Liver (tissue), 3 donors: Measurements from ENCODE around the gene ZFAND2A.
A peak's percentile ranks its signal among the peaks of the same experiment; 100 is the strongest.

ENCODE experiments used
- ATF3 ChIP-seq: IDR thresholded peaks from 2 replicates; pipeline ENCODE4 v1.6.1; 2016; ENCODE audit warnings: antibody characterized with exemption
- CTCF ChIP-seq: fragments of 150-350 bp; IDR thresholded peaks from 2 replicates; pipeline ENCODE4 v1.5.1; 2017; ENCODE audit warnings: improper control_type of control experiment, low read depth, low read length; ENCODE audit not compliant: missing input control
- GABPA ChIP-seq, 2 donors: IDR thresholded peaks in 1 of 2; conservative IDR thresholded peaks in 1 of 2; 2 replicates each; pipeline ENCODE4 v1.6.1; 2016; ENCODE audit warnings: antibody characterized with exemption in 2 of 2, mild to moderate bottlenecking in 1 of 2, moderate library complexity in 1 of 2
- HNF4G ChIP-seq: IDR thresholded peaks from 2 replicates; pipeline ENCODE4 v1.6.1; 2016; ENCODE audit warnings: antibody characterized with exemption
- JUND ChIP-seq, 2 donors: IDR thresholded peaks; 2 replicates each; pipeline ENCODE4 v1.6.1; 2016; ENCODE audit warnings: antibody characterized with exemption in 2 of 2
- MAX ChIP-seq: IDR thresholded peaks from 2 replicates; pipeline ENCODE4 v1.6.1; 2016; ENCODE audit warnings: antibody characterized with exemption
- RAD21 ChIP-seq, 2 donors: IDR thresholded peaks; 2 replicates each; pipeline ENCODE4 v1.6.1; 2016; ENCODE audit warnings: antibody characterized with exemption in 2 of 2, mild to moderate bottlenecking in 2 of 2
- REST ChIP-seq: IDR thresholded peaks from 2 replicates; pipeline ENCODE4 v1.6.1; 2016; ENCODE audit warnings: antibody characterized with exemption, mild to moderate bottlenecking
- RXRA ChIP-seq, 2 donors: IDR thresholded peaks; 2 replicates each; pipeline ENCODE4 v1.6.1; 2017 to 2018; ENCODE audit warnings: antibody characterized with exemption in 2 of 2, mild to moderate bottlenecking in 1 of 2
- SP1 ChIP-seq: IDR thresholded peaks from 2 replicates; pipeline ENCODE4 v1.6.1; 2018; ENCODE audit warnings: antibody characterized with exemption, mild to moderate bottlenecking
- TAF1 ChIP-seq: conservative IDR thresholded peaks from 2 replicates; pipeline ENCODE4 v1.6.1; 2016; ENCODE audit warnings: antibody characterized with exemption, mild to moderate bottlenecking
- YY1 ChIP-seq: IDR thresholded peaks from 2 replicates; pipeline ENCODE4 v1.6.1; 2016; ENCODE audit warnings: antibody characterized with exemption, mild to moderate bottlenecking
- ZBTB33 ChIP-seq: IDR thresholded peaks from 2 replicates; pipeline ENCODE4 v1.6.1; 2016; ENCODE audit warnings: antibody characterized with exemption
- donor health status: healthy.
- donor health status: healthy.

- TF ChIP-seq GABPA (IDR thresholded peaks at IDR 0.05 in 1 of 2, conservative IDR thresholded peaks at IDR 0.05 in 1 of 2), result no peak
- no peak for TF ChIP-seq REST
- no peak for TF ChIP-seq RXRA (IDR thresholded peaks at IDR 0.05)
- no peak for TF ChIP-seq SP1
- peak; percentile 42 for TF ChIP-seq CTCF
- no peak for TF ChIP-seq TAF1
- TF ChIP-seq RAD21 (IDR thresholded peaks at IDR 0.05), result peak; percentile 77 to 85
- no peak for TF ChIP-seq YY1
- TF ChIP-seq ATF3, result no peak
- TF ChIP-seq MAX, result no peak
- no peak for TF ChIP-seq HNF4G
- TF ChIP-seq JUND (IDR thresholded peaks at IDR 0.05), result no peak
- TF ChIP-seq ZBTB33, result no peak
These were observed 33.8 kb upstream of the ZFAND2A start for GRCh38 chr7:1193593-1194424.
